Endodermal cell (in vitro differentiated cells): ENCODE measurements around the gene DSE. TPM values are rescaled to one million over a fixed set of nuclear protein-coding genes. Genes with fewer than 3 reads are reported as not detected.
"Not testable (repeated sequence)": the region's sequence is repeated elsewhere in the genome, so short reads cannot be mapped to it uniquely, and the experiment has no call there.

Experiments used
- DNase-seq: peaks from one replicate; pipeline ENCODE4 v3.0.0-alpha.2; 2017
- H3K27ac ChIP-seq: 2 replicates; pipeline ENCODE4 v1.5.1; 2013; ENCODE audit warnings: mild to moderate bottlenecking, low read depth, low read length, moderate library complexity
- H3K27me3 ChIP-seq: 2 replicates; pipeline ENCODE4 v1.6.1; 2013; ENCODE audit warnings: mild to moderate bottlenecking, low read length, moderate library complexity; ENCODE audit not compliant: insufficient read depth, control insufficient read depth, poor library complexity, severe bottlenecking
- H3K36me3 ChIP-seq: 2 replicates; pipeline ENCODE4 v1.7.0; 2013; ENCODE audit warnings: mild to moderate bottlenecking, low read length, moderate library complexity; ENCODE audit not compliant: control insufficient read depth, insufficient read depth
- H3K4me1 ChIP-seq: one replicate; pipeline ENCODE4 v1.7.0; 2013; ENCODE audit warnings: low read length; ENCODE audit not compliant: control insufficient read depth, insufficient read depth
- H3K4me3 ChIP-seq: 2 replicates; pipeline ENCODE4 v1.5.1; 2013; ENCODE audit warnings: mild to moderate bottlenecking, low read length, moderate library complexity
- H3K9ac ChIP-seq: 2 replicates; pipeline ENCODE4 v1.6.1; 2013; ENCODE audit warnings: mild to moderate bottlenecking, low read length, moderate library complexity; ENCODE audit not compliant: poor library complexity, severe bottlenecking; ENCODE audit errors: extremely low read depth
- H3K9me3 ChIP-seq: 2 replicates; pipeline ENCODE4 v1.6.1; 2013; ENCODE audit warnings: mild to moderate bottlenecking, low read length, moderate library complexity; ENCODE audit not compliant: control insufficient read depth
- H3K27ac Mint-ChIP-seq: 2 replicates; pipeline ENCODE4 v1.8.0; 2020; ENCODE audit warnings: mixed read lengths
- H3K27me3 Mint-ChIP-seq: 2 replicates; pipeline ENCODE4 v1.8.0; 2021; ENCODE audit warnings: mild to moderate bottlenecking, mixed read lengths; ENCODE audit not compliant: insufficient read depth
- H3K36me3 Mint-ChIP-seq: 2 replicates; pipeline ENCODE4 v1.8.0; 2020; ENCODE audit warnings: low read depth, mixed read lengths
- H3K4me1 Mint-ChIP-seq: 2 replicates; pipeline ENCODE4 v1.8.0; 2020; ENCODE audit warnings: mixed read lengths
- H3K4me3 Mint-ChIP-seq: 2 replicates; pipeline ENCODE4 v1.8.0; 2020; ENCODE audit warnings: mild to moderate bottlenecking, moderate library complexity, mixed read lengths
- H3K9me3 Mint-ChIP-seq: 2 replicates; pipeline ENCODE4 v1.8.0; 2020; ENCODE audit warnings: mild to moderate bottlenecking, mixed read lengths
- CTCF ChIP-seq: fragments of 200-600 bp; sonication (generic); conservative IDR thresholded peaks from 2 replicates; pipeline ENCODE4 v1.5.0; 2021; ENCODE audit warnings: antibody characterized with exemption, mild to moderate bottlenecking
- WGBS, 2 experiments: methylation state at CpG; one replicate each; pipeline versions ENCODE4 v1.1.5 to v1.1.7; 2013; ENCODE audit warnings: missing lambda C conversion rate in 2 of 2, mixed read lengths in 1 of 2; ENCODE audit not compliant: insufficient coverage in 1 of 2, insufficient read length in 1 of 2; 5-methylcytosine and 5-hydroxymethylcytosine counted together
- total RNA-seq, 2 donors: library from RNA; stranded (reverse); fragmentation: NEBNext Ultra II Directional in 1 of 2; extraction: Animal tissue kit (Norgen Biotek cat#: 25700) in 1 of 2; gene quantifications; 2 replicates in 1 of 2; 3 replicates in 1 of 2; pipeline ENCODE4 v1.2.1, GENCODE V29; 2021

The DSE gene
- total RNA-seq, 2 donors from 2014 or later, result 42.3 to 44.3 TPM

- Histone ChIP-seq H3K27ac (no peak overlapping the region), H3K9me3 (peaks cover 15% of the 10 kb centered on the region), H3K4me1 (no peaks in the 10 kb centered on the region), H3K9ac (no peak overlapping the region), H3K27me3 (no peaks in the 10 kb centered on the region), H3K4me3 (no peak overlapping the region), H3K36me3 (no peaks in the 10 kb centered on the region)
- Mint-ChIP-seq H3K27me3 (no peaks in the 10 kb centered on the region), H3K4me3 (no peak overlapping the region), H3K27ac (no peak overlapping the region), H3K36me3 (peaks cover 1% of the 10 kb centered on the region), H3K9me3 (peaks cover 36% of the 10 kb centered on the region), H3K4me1 (no peaks in the 10 kb centered on the region)
- DNase-seq, result no peak
- TF ChIP-seq CTCF, result no peak
- 92 to 98% methylated on average over 2 of the region's 2 CpGs for WGBS, 2 experiments
These were observed 31.8 kb upstream of the DSE start for GRCh38 chr6:116338943-116339342.

DNA sequence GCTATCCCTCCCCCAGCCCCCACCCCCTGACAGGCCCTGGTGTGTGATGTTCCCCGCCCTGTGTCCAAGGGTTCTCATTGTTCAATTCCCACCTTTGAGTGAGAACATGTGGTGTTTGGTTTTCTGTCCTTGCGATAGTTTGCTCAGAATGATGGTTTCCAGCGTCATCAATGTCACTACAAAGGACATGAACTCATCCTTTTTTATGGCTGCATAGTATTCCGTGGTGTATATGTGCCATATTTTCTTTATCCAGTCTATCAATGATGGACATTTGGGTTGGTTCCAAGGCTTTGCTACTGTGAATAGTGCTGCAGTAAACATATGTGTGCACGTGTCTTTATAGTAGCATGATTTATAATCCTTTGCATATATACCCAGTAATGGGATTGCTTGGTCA, 30.1 kb upstream of the DSE start:
- not testable (repeated sequence) for H3K9ac ChIP-seq, H3K27me3 ChIP-seq, H3K4me1 ChIP-seq, H3K36me3 ChIP-seq, DNase-seq, H3K27ac ChIP-seq, H3K4me3 Mint-ChIP-seq, H3K36me3 Mint-ChIP-seq, H3K4me3 ChIP-seq, H3K4me1 Mint-ChIP-seq, H3K27ac Mint-ChIP-seq, H3K27me3 Mint-ChIP-seq
- H3K9me3 Mint-ChIP-seq, result peaks cover 38% of the 10 kb centered on the region
- H3K9me3 ChIP-seq, result peaks cover 15% of the 10 kb centered on the region
- WGBS, 2 experiments, result 94 to 97% methylated on average over 4 to 5 of the region's 5 CpGs

DNA sequence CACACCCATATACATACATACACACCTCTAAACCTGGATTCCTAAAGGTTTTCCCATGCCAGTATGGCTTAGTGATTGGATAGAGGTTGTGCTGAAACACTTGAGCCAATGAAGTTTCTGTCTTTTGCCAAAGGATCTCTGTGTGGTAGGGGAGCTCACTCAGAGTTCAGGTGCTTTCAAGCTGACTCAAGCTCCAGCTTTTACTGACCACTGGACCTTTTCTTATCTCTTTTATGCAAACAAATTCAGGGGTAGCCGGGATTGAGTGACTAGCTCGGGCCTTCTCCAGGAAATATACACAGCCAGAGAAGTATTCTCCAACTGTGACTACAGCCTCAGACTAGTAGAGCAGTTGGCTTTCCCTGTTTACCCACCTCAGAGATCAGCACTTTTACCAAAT, 21.5 kb upstream of the DSE start:
- Mint-ChIP-seq H3K9me3 (peaks cover 7% of the 10 kb centered on the region), H3K27ac (no peak overlapping the region), H3K4me1 (no peaks in the 10 kb centered on the region), H3K4me3 (no peak overlapping the region), H3K36me3 (no peaks in the 10 kb centered on the region), H3K27me3 (no peaks in the 10 kb centered on the region)
- no peak overlapping the region for H3K9ac ChIP-seq
- TF ChIP-seq CTCF, result no peak
- no peak overlapping the region for H3K27ac ChIP-seq
- no peak overlapping the region for H3K4me3 ChIP-seq
- DNase-seq, result no peak
- no peaks in the 10 kb centered on the region for H3K27me3 ChIP-seq
- H3K9me3 ChIP-seq, result no peaks in the 10 kb centered on the region
- no peaks in the 10 kb centered on the region for H3K4me1 ChIP-seq
- 42 to 50% methylated on average over 2 of the region's 2 CpGs for WGBS, 2 experiments
- no peaks in the 10 kb centered on the region for H3K36me3 ChIP-seq

DNA sequence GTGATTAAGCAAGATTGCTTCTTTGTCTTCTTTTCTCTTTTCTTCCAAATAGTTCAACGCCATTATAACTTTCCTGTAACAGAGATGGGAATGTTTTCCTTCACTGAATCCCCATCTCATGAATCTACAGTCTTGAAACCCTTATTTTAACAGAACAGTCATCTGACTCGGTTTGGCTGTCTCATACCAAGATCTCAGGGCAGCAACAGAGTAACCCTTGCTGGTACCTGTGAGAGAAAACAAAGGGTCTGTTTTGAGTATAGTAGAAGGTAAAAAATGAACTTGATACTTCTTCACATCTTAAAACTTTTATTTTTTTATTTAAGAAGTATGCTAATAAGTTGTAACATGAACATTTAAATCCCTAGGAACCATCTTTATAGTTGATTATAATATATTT, 19.6 kb upstream of the DSE start:
- H3K9me3 Mint-ChIP-seq, result peaks cover 3% of the 10 kb centered on the region
- Histone ChIP-seq H3K9me3 (no peaks in the 10 kb centered on the region), H3K4me1 (no peaks in the 10 kb centered on the region), H3K36me3 (no peaks in the 10 kb centered on the region), H3K9ac (no peak overlapping the region), H3K4me3 (no peak overlapping the region), H3K27ac (no peak overlapping the region), H3K27me3 (no peaks in the 10 kb centered on the region)
- TF ChIP-seq CTCF, result no peak
- H3K4me1 Mint-ChIP-seq, result peaks cover 3% of the 10 kb centered on the region
- DNase-seq, result no peak
- H3K27me3 Mint-ChIP-seq, result no peaks in the 10 kb centered on the region
- no peaks in the 10 kb centered on the region for H3K36me3 Mint-ChIP-seq
- WGBS, 2 experiments, result 86 to 90% methylated on average over 1 to 2 of the region's 2 CpGs
- no peak overlapping the region for H3K4me3 Mint-ChIP-seq
- H3K27ac Mint-ChIP-seq, result no peak overlapping the region
